ENCODE data around the gene STAC.

The STAC gene

DNA sequence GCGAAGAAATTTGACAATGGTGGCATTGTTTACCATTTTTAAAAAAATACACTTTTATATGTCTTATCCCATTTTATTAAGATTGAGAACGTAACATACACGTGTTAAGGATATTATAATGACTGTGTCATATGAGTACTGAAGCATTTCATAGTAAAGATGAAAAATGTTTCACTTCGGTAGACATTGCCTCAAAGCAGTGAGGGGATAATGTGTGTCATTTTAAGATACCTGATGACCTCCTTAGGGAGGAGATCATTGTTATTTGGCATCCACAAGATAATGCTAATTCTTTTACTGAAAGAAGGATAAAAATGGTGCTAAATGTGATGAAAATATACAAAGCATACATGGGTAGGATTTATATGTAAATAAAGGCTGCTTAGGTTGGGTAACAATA lies 107.3 kb downstream of the STAC start:
- H3K27ac ChIP-seq = no peak overlapping the region
- no peak for TF ChIP-seq ZFX (IDR thresholded peaks at IDR 0.05)
- TF ChIP-seq, protein P1, sequence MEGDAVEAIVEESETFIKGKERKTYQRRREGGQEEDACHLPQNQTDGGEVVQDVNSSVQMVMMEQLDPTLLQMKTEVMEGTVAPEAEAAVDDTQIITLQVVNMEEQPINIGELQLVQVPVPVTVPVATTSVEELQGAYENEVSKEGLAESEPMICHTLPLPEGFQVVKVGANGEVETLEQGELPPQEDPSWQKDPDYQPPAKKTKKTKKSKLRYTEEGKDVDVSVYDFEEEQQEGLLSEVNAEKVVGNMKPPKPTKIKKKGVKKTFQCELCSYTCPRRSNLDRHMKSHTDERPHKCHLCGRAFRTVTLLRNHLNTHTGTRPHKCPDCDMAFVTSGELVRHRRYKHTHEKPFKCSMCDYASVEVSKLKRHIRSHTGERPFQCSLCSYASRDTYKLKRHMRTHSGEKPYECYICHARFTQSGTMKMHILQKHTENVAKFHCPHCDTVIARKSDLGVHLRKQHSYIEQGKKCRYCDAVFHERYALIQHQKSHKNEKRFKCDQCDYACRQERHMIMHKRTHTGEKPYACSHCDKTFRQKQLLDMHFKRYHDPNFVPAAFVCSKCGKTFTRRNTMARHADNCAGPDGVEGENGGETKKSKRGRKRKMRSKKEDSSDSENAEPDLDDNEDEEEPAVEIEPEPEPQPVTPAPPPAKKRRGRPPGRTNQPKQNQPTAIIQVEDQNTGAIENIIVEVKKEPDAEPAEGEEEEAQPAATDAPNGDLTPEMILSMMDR (conservative IDR thresholded peaks at IDR 0.05) = no peak

DNA sequence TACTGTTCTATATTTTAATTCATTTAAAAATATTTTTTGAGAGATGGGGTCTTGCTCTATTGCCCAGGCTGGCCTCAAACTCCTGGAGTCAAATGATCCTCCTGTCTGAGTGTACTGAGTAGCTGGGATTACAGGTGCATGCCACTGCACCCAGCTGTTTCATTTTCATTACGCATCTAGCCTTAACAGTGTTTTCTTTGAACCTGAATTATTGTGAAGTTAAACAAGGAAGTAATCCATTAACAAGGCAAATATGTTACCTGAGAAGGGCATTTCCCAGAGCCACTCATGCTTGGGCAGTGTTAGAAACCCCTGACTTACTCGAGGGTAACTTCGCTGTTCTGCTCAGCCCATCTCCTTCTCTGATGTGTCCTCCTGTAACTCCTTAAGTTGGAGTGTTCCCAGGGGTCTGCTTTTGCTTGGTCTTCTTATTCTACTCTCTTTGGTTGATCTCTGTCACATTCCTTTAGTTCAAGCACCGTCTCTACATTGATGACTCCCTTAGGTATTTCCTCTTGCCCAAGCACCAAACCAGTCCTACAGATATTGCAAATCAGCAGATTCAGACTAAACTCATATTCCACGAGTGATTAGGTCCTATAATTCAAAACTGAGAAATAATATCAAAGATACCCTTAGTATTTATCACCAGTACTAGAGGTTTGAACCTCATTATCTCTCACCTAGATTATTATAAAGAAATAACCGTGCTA lies 107.9 kb downstream of the STAC start:
- no peak overlapping the region for H3K27ac ChIP-seq
- no peak for TF ChIP-seq ZFX (IDR thresholded peaks at IDR 0.05)
- TF ChIP-seq, protein P1 (conservative IDR thresholded peaks at IDR 0.05) = no peak

DNA sequence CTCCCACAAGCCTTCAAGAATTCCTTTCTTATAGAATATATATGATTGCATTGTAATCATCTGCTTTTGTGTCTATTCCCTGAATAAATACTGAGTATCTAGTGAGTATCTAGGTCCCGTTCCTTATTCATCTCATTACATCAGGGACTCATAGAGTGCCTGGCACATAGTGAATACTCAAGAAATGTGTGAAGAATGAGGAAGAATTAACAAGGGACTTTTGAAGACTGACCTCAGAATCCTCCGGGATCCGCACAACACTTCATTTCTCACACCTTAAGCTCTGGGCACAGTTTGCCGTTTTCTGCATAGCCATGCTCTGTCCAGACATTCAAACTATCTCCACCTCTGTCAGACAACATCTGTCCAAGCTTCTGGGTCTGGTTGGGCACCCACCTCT lies 108.8 kb downstream of the STAC start:
- TF ChIP-seq ZFX (IDR thresholded peaks at IDR 0.05) = no peak
- TF ChIP-seq, protein P1 (conservative IDR thresholded peaks at IDR 0.05) = no peak
- no peak overlapping the region for H3K27ac ChIP-seq

DNA sequence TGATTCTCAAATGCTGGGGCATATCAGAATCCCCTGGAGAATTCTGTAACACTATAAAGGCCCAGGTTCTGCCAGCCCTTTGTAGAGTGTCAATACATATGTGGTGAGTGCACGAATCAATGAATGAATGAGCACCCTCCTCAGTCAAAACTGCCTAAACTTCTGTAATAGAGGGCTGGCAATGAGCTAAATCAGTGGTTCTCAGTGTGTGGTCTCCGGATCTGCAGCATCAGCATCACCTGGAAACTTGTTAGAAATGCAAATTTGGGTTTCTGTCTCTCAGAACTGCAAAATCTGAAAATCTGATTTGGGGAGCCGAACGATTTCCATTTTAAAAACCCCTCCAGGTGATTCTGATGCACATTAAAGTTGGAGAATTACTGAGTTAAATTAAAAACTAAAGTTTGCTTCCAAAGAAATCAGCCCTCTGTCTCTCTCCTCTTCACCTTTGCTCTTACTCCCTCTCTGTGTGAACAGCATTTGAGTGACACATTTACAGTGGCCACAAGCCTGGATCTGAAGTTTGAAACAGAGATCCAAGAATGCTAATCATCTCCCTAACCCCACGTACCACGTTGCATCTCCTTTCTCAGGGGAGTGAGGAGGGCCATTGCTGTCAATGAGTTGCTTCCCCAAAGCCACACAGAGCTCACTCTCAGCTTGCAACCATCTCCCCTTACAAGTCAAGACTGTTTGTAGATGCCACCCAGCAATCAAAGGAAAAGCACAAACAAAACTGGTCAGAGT lies 109.5 kb downstream of the STAC start:
- H3K27ac ChIP-seq = no peak overlapping the region
- no peak for TF ChIP-seq ZFX (IDR thresholded peaks at IDR 0.05)
- TF ChIP-seq, protein P1 (conservative IDR thresholded peaks at IDR 0.05) = no peak

DNA sequence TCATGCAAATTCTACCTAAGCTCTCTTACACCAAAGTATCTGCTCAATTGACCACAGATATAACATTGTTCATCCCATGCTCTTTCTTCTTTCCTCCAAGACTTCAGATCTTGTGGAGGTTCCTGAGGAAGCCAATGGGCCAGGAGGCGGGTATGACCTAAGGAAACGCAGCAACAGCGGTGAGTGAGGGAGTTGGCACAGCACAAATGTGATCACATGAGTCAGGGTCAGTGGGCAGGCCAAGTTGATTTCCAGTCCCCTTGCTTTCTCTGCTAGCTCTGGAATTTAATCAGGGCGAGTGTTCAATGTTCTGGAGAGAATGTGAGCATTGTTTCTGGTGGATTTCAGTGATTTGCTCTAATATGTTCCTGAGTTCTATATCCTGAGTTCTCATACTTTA lies 112.7 kb downstream of the STAC start:
- H3K27ac ChIP-seq = no peak overlapping the region

DNA sequence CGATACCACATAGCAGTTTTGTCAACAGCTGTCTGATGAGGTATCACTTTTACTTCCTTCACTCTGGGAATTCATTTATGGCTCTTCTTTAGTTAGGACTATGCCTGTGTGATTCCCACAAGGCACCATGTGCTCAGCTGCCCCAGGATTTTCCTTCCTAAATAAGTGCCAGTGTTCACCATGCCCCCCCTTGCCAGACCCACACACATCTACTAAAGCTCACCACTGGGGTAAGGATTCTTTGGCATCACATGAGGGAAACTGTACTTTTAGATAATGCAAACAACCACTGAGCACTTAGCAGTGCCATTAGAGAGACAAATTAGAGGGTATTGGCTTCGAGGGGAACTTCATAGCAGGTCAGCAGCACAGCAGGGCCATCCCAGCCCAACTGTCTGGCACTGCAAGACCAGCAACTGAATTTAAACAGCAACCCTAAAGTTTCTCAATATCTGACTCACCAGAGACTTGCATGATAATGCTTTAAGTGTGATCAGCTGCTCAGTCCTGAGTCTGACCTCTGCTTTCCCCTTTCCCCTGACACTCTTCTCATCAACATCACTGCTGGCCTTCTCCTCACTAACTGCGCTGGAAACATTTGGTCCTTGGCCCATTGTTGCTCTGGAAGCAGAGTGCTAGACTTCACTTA lies 114.3 kb downstream of the STAC start:
- no peak overlapping the region for H3K27ac ChIP-seq
- TF ChIP-seq ZFX (IDR thresholded peaks at IDR 0.05) = no peak
- TF ChIP-seq, protein P1 (conservative IDR thresholded peaks at IDR 0.05) = no peak

More for the DNA sequence above, 112.7 kb downstream of the STAC start:
- TF ChIP-seq, protein P1 (conservative IDR thresholded peaks at IDR 0.05) = no peak
- TF ChIP-seq ZFX (IDR thresholded peaks at IDR 0.05) = no peak
